ENCODE data around the gene FGF10. TPM values are rescaled to one million over a fixed set of nuclear protein-coding genes. Genes with fewer than 3 reads are reported as not detected.

The FGF10 gene
- total RNA-seq, 1 experiment from 2014 or later: not detected

- BruUV-seq (replicated peaks): no TSS peak
- POLR2A ChIA-PET (ENCODE audit: low non-redundant PET): no interaction called here
- TF ChIP-seq EZH2 (IDR thresholded peaks at IDR 0.05; ENCODE audit: borderline replicate concordance, low read depth, low read length, poor library complexity, severe bottlenecking) (no peak), CTCF (conservative IDR thresholded peaks at IDR 0.05; ENCODE audit: low read depth, low read length) (no peak)
- CTCF ChIA-PET: no interaction called here
- no peaks in the 10 kb centered on the region for H3K36me3 ChIP-seq (ENCODE audit: insufficient read depth, low read length, poor library complexity, severe bottlenecking)
- DNase-seq (ENCODE audit: low spot score): no peak
- intact Hi-C loops (cut with micrococcal nuclease; ENCODE audit: unreplicated experiment): no loop called here
- no peaks in the 10 kb centered on the region for H3K27me3 ChIP-seq (replicated peaks; ENCODE audit: insufficient read depth, low read depth, low read length, poor library complexity)
- no peak overlapping the region for H3K4me3 ChIP-seq (ENCODE audit: low read depth, low read length, poor library complexity, severe bottlenecking)
- no peaks in the 10 kb centered on the region for H3K9me3 ChIP-seq (ENCODE audit: low read depth, low read length, poor library complexity, severe bottlenecking)
- no peaks in the 10 kb centered on the region for H3K4me1 ChIP-seq (ENCODE audit: insufficient read depth, low read length, poor library complexity, severe bottlenecking)
- no peak overlapping the region for H3K27ac ChIP-seq (ENCODE audit: low read depth, low read length, poor library complexity, severe bottlenecking)
These were observed 68.0 kb downstream of the FGF10 start for GRCh38 chr5:44321144-44321725.

GRCh38 chr5:44320188-44320587, 69.0 kb downstream of the FGF10 start:
- CTCF ChIA-PET: no interaction called here
- H3K27ac ChIP-seq (ENCODE audit: low read depth, low read length, poor library complexity, severe bottlenecking): no peak overlapping the region
- TF ChIP-seq CTCF (conservative IDR thresholded peaks at IDR 0.05; ENCODE audit: low read depth, low read length): no peak
- no peak for TF ChIP-seq EZH2 (IDR thresholded peaks at IDR 0.05; ENCODE audit: borderline replicate concordance, low read depth, low read length, poor library complexity, severe bottlenecking)
- H3K4me1 ChIP-seq (ENCODE audit: insufficient read depth, low read length, poor library complexity, severe bottlenecking): no peaks in the 10 kb centered on the region
- no peaks in the 10 kb centered on the region for H3K36me3 ChIP-seq (ENCODE audit: insufficient read depth, low read length, poor library complexity, severe bottlenecking)
- no TSS peak for BruUV-seq (replicated peaks)
- no peaks in the 10 kb centered on the region for H3K27me3 ChIP-seq (replicated peaks; ENCODE audit: insufficient read depth, low read depth, low read length, poor library complexity)
- DNase-seq (ENCODE audit: low spot score): no peak
- H3K4me3 ChIP-seq (ENCODE audit: low read depth, low read length, poor library complexity, severe bottlenecking): no peak overlapping the region
- POLR2A ChIA-PET (ENCODE audit: low non-redundant PET): no interaction called here
- intact Hi-C loops (cut with micrococcal nuclease; ENCODE audit: unreplicated experiment): no loop called here
- H3K9me3 ChIP-seq (ENCODE audit: low read depth, low read length, poor library complexity, severe bottlenecking): no peaks in the 10 kb centered on the region

GRCh38 chr5:44318883-44319282, 70.3 kb downstream of the FGF10 start:
- TF ChIP-seq CTCF (conservative IDR thresholded peaks at IDR 0.05; ENCODE audit: low read depth, low read length) (no peak), EZH2 (IDR thresholded peaks at IDR 0.05; ENCODE audit: borderline replicate concordance, low read depth, low read length, poor library complexity, severe bottlenecking) (no peak)
- no peak overlapping the region for H3K27ac ChIP-seq (ENCODE audit: low read depth, low read length, poor library complexity, severe bottlenecking)
- H3K27me3 ChIP-seq (replicated peaks; ENCODE audit: insufficient read depth, low read depth, low read length, poor library complexity): no peaks in the 10 kb centered on the region
- no peaks in the 10 kb centered on the region for H3K36me3 ChIP-seq (ENCODE audit: insufficient read depth, low read length, poor library complexity, severe bottlenecking)
- no peak overlapping the region for H3K4me3 ChIP-seq (ENCODE audit: low read depth, low read length, poor library complexity, severe bottlenecking)
- no peaks in the 10 kb centered on the region for H3K9me3 ChIP-seq (ENCODE audit: low read depth, low read length, poor library complexity, severe bottlenecking)
- ChIA-PET CTCF (no interaction called here), POLR2A (ENCODE audit: low non-redundant PET) (no interaction called here)
- no peak for DNase-seq (ENCODE audit: low spot score)
- intact Hi-C loops (cut with micrococcal nuclease; ENCODE audit: unreplicated experiment): no loop called here
- no TSS peak for BruUV-seq (replicated peaks)
- H3K4me1 ChIP-seq (ENCODE audit: insufficient read depth, low read length, poor library complexity, severe bottlenecking): no peaks in the 10 kb centered on the region

Measured in A673 (cell line).